Islet of Langerhans (tissue), 1 donor: ENCODE results near the gene NRG4.
"Not testable (repeated sequence)": the region's sequence is repeated elsewhere in the genome, so short reads cannot be mapped to it uniquely, and the experiment has no call there.

Experiments used
- FAIRE-seq: peaks from one replicate; lab custom pipeline; 2011; peaks lifted over from hg19 to GRCh38; lab: Jason Lieb, UNC

Gene NRG4

GRCh38 chr15:76011627-76012551, at the start of gene NRG4:
Gene NRG4 (minus strand): TSS chr15:76012424. CDS start chr15:76011230, 1,194 bp downstream.
- peak; percentile 56 for FAIRE-seq

DNA sequence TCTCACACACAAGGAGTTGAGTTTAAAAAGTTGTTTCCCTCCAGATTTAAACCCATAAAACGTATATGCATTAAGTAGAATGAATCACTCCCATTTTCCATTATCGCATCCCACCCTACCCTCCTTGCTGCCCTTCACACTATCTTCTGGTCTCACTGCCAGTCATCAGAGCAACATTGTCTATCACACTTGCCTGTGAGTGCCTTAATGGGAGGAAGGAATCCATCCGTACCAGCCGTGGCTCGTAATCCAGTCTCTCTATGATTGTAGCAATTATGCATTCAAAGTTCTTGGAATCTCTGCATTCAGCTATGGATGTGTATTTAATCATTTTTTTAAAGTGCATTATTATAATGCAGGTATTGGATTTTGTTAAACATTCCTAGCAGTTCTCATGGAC, 49.5 kb upstream of the NRG4 start:
- no peak for FAIRE-seq

DNA sequence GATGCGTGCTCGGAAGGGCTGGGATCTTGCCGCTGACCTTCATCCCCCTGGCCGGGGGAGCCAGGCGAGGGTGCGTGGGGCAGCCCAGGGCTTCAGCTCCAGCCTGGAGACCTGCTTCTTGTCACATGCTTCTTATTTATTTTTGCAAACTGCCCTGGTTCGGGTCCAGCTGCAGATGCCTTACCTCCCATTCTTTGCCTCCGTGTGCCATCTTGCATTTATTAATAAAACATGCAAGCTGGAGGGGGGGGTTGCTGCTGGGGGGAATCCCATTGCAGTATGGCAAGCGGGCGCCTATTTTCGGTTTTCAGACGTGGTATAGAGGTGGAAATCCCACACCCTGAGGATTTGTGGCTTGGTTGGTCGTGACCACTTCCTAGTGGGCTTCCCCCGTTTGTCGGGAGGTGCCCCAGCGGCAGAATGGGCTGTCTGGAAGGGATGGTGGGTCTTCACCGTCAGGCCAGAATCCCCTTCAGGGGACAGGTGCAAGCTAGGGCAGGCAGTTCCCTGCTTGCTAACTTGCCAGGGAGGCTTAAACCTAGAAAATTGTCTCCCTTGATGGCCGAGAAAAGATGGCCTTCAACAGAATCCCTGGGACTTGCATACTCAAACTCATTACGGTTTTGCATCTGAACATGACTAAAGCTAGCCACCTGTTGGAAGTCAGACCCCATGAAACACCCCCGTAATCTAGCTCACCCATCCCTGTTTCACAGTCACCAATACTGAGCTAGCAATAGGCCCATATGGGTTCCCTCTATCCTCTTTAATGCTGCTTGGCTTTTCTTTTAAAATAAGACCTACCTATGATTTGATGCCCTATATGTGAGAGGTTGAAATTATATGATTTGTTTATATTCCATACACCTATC, 48.1 kb upstream of the NRG4 start:
- FAIRE-seq: no peak

- no peak for FAIRE-seq
Observed at GRCh38 chr15:76059320-76060117, 47.3 kb upstream of the NRG4 start, which contains the start of gene TMEM266. Gene TMEM266 (plus strand): TSS chr15:76059985. CDS start chr15:76134264, 74,279 bp downstream.

GRCh38 chr15:76058714-76059319, 46.6 kb upstream of the NRG4 start:
- FAIRE-seq: no peak

GRCh38 chr15:76057332-76058000, 45.2 kb upstream of the NRG4 start:
- FAIRE-seq: peak; percentile 68

DNA sequence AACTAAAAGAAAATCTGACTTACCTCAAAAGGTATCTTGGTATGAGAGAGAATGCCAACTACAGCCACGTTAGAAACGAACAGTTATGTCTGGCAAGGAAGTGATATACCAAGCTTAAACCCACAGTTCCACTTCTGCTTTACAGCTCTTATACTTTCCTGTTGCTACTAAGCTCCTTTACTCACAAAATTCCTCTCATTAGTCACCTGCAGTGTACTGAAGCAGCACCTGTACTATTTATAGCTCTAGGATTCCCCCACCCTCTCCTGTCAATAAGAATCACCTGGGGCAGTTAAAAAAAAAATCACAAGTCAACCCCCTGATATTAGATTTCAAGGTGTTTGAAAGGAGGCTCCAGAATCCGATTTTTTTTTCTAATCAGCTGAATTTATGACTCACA, 44.7 kb upstream of the NRG4 start:
- no peak for FAIRE-seq

GRCh38 chr15:76054201-76054600, 42.0 kb upstream of the NRG4 start:
- FAIRE-seq: not testable (repeated sequence)

- no peak for FAIRE-seq
Observed at GRCh38 chr15:76038512-76038911, 26.3 kb upstream of the NRG4 start.

GRCh38 chr15:76035593-76035992, 23.4 kb upstream of the NRG4 start:
- no peak for FAIRE-seq

DNA sequence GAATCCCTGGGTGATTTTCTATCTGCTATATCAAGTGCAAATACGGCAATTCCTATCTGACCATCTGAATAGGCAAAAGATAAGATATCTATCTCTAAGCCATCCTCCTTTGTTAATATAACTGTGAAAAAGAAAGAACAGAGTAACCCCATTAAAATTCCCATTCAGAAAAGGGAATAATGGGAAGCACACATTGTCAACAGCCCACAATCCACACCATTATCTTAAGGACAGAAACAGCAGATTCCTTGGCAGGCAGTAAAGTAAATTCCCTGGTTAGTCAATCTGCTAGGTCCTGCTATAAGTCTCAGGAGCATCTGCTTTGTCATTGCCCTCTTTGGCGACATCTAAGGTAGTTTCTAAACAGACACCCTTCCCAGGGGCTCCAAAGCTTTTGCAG, 21.9 kb upstream of the NRG4 start:
- FAIRE-seq: no peak

DNA sequence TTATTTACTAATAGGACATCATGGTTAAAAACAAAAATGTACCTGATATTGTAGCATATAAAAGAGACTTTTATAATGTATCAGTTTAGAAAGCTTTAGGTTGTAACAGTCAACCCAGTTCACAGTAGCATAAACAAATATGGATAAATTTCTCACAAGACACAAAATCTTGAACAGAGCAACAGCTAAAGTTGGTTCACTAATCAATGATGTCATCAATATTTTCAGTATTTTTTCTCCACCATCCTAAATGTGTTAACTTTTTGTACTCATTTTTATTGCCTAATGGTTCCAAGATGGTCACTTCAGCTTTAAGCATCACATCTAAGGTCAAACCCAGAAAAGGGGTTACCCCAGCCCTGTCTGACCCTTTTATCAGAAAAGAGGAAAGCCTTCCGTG, 21.2 kb upstream of the NRG4 start:
- FAIRE-seq: no peak

DNA sequence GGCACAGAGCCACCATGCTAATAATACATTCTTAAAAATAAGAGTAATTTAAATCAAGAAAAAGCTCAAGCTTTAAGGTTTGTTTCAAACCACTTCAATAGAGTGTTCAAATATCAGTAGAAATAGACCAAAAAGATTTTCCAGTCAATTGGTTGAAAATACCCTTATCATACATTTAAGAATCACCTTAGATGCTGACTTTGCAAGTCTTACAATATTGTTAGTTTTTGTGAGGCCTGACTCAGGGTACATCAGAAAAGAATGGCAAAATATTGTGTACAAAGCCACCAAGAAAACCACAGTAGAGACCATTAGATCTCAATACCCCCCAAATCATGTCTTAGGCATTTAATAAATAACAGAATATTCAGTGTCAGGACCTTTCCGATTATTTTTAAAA, 19.8 kb upstream of the NRG4 start:
- no peak for FAIRE-seq

- no peak for FAIRE-seq
Observed at GRCh38 chr15:76024021-76024768, 12.0 kb upstream of the NRG4 start.

- FAIRE-seq: not testable (repeated sequence)
Observed at GRCh38 chr15:76013470-76013869, 1.2 kb upstream of the NRG4 start.

DNA sequence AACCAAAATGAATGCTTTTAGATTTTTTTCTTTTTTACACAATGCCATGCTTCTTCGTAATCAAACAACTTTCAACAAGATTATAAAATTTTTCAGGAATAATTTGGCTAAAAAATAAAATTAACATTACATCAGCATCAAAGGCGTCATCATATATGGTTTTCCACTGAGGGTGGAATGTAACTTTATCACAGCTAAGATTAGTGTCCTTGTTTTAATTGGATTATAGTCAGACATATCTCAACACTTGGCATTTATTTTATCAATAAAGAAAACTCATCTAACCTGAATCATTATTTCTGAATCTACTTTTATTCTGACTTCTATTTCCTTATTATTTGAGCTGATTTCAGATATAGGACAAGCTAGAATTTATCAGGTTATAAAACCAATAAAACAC, 1.6 kb downstream of the NRG4 start:
- FAIRE-seq: peak; percentile 58

DNA sequence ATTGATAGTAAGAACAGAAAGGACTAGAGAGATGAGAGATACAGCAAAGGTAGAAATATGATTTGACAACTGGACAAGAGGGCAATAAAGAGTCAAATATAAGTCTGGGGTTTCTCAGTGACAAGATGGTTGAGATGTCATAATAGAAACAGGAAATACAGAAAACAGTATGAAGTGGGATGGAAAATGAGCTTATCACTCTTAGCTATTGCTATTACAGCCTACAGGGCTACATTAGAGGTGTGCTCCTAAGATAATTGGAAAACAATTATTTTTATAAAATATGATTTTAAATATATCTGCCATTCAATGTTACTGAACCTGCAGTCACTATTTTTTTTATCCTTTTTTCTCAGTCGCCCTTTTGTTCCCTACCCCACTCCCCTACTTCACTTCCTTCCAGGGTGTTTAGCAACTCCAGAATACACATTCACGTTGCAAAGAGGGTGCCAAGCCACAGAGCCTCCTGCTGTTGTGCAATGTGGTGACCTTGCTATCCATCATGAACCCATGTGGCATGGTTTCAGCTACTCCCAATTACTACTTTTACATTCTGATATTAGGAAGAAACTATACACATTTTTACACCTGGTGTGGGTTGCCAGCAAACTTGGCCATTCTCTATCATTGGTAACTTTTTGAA, 6.0 kb downstream of the NRG4 start:
- no peak for FAIRE-seq

GRCh38 chr15:76003364-76003763, 8.9 kb downstream of the NRG4 start:
- FAIRE-seq: no peak

- FAIRE-seq: no peak
Observed at GRCh38 chr15:75995611-75996010, 16.6 kb downstream of the NRG4 start.

GRCh38 chr15:75994220-75994619, 18.0 kb downstream of the NRG4 start:
- no peak for FAIRE-seq
